Adrenal gland (tissue), 5 donors: ENCODE measurements around the gene C1RL.

ENCODE experiments used
- CTCF ChIP-seq, 6 experiments: fragments of 450-650 bp in 4 of 6; fragments of 200-600 bp in 2 of 6; sonication (generic) in 1 of 6; IDR thresholded peaks; 1 replicate in 5 of 6; 2 replicates in 1 of 6; pipeline versions ENCODE4 v1.5.1 to v1.8.0; 2016 to 2021; ENCODE audit warnings: antibody characterized with exemption in 6 of 6, mild to moderate bottlenecking in 2 of 6, moderate library complexity in 1 of 6
- POLR2A ChIP-seq, 2 donors: fragments of 450-650 bp; IDR thresholded peaks; one replicate each; pipeline ENCODE4 v1.6.1; 2017; ENCODE audit warnings: antibody characterized with exemption in 2 of 2, mild to moderate bottlenecking in 2 of 2, moderate library complexity in 1 of 2
- donor health status: DM: no; HTN: no; CAD: no.

GRCh38 chr12:7089196-7089871 is 19.7 kb downstream of the C1RL start:
- TF ChIP-seq CTCF (IDR thresholded peaks at IDR 0.05) (no peak), POLR2A (IDR thresholded peaks at IDR 0.05) (no peak)
